Thyroid gland (tissue), 4 donors: ENCODE results near the gene PLA2G2D. TPM values are rescaled to one million over a fixed set of nuclear protein-coding genes. Genes with fewer than 3 reads are reported as not detected.

Experiments
- DNase-seq, 2 donors: peaks; one replicate each; pipeline ENCODE4 v3.0.0-alpha.2; 2019
- H3K27ac ChIP-seq, 3 donors: fragments of 200-600 bp; sonication (generic); 1 replicate in 2 of 3; 2 replicates in 1 of 3; pipeline ENCODE4 v1.5.1; 2016 to 2019; ENCODE audit warnings: mild to moderate bottlenecking in 1 of 3, moderate library complexity in 1 of 3
- H3K27me3 ChIP-seq: fragments of 200-600 bp; sonication (generic); one replicate; pipeline ENCODE4 v1.5.1; 2019
- H3K36me3 ChIP-seq, 2 donors: fragments of 200-600 bp; sonication (generic); one replicate each; pipeline ENCODE4 v1.5.1; 2016 to 2019
- H3K4me1 ChIP-seq, 2 donors: fragments of 200-600 bp; sonication (generic); one replicate each; pipeline ENCODE4 v1.5.1; 2017 to 2019
- H3K4me3 ChIP-seq, 3 donors: fragments of 200-600 bp; sonication (generic); replicated peaks in 1 of 3; 1 replicate in 2 of 3; 2 replicates in 1 of 3; pipeline ENCODE4 v1.5.1; 2016; ENCODE audit warnings: mild to moderate bottlenecking in 1 of 3
- H3K9me3 ChIP-seq: fragments of 200-600 bp; sonication (generic); one replicate; pipeline ENCODE4 v1.5.1; 2017
- POLR2A ChIP-seq, 2 donors: fragments of 450-650 bp; IDR thresholded peaks; one replicate each; pipeline ENCODE4 v1.6.1; 2017; ENCODE audit warnings: antibody characterized with exemption in 2 of 2, mild to moderate bottlenecking in 2 of 2, moderate library complexity in 1 of 2
- WGBS, 2 donors: methylation state at CpG; one replicate each; pipeline ENCODE4 v1.1.5; 2017; 5-methylcytosine and 5-hydroxymethylcytosine counted together
- intact Hi-C: fragments of 100-400 bp; cut with DNase I; formaldehyde crosslinking; loops from one replicate; pipeline ENCODE4 v1.15.1; 2023
- total RNA-seq, 4 donors: library from RNA; depleted of rRNA; stranded (reverse); fragments of >200 nt; gene quantifications; one replicate each; pipeline ENCODE4 v1.2.3, GENCODE V29; 2016
- TF ChIP-seq, protein P1 (sequence below), 6 experiments: fragments of 200-600 bp in 3 of 6; fragments of 450-650 bp in 3 of 6; sonication (generic) in 3 of 6; IDR thresholded peaks; one replicate each; pipeline ENCODE4 v1.5.1; 2016 to 2019; ENCODE audit warnings: antibody characterized with exemption in 6 of 6, mild to moderate bottlenecking in 2 of 6, inconsistent platforms in 1 of 6, moderate library complexity in 1 of 6

PLA2G2D gene
- total RNA-seq, 4 donors from 2014 or later = not detected

- H3K27me3 ChIP-seq = no peaks in the 10 kb centered on the region
- intact Hi-C loops = no loop called here
- 75 to 78% methylated on average over 7 of the region's 7 CpGs for WGBS, 2 donors
- TF ChIP-seq POLR2A (IDR thresholded peaks at IDR 0.05) = no peak
- TF ChIP-seq, protein P1, sequence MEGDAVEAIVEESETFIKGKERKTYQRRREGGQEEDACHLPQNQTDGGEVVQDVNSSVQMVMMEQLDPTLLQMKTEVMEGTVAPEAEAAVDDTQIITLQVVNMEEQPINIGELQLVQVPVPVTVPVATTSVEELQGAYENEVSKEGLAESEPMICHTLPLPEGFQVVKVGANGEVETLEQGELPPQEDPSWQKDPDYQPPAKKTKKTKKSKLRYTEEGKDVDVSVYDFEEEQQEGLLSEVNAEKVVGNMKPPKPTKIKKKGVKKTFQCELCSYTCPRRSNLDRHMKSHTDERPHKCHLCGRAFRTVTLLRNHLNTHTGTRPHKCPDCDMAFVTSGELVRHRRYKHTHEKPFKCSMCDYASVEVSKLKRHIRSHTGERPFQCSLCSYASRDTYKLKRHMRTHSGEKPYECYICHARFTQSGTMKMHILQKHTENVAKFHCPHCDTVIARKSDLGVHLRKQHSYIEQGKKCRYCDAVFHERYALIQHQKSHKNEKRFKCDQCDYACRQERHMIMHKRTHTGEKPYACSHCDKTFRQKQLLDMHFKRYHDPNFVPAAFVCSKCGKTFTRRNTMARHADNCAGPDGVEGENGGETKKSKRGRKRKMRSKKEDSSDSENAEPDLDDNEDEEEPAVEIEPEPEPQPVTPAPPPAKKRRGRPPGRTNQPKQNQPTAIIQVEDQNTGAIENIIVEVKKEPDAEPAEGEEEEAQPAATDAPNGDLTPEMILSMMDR (IDR thresholded peaks at IDR 0.05) = no peak
- no peaks in the 10 kb centered on the region for H3K36me3 ChIP-seq
- H3K4me3 ChIP-seq = no peak overlapping the region
- H3K4me1 ChIP-seq = no peaks in the 10 kb centered on the region
- no peaks in the 10 kb centered on the region for H3K9me3 ChIP-seq
- no peak for DNase-seq
- no peak overlapping the region for H3K27ac ChIP-seq
These were observed 5.2 kb upstream of the PLA2G2D start for GRCh38 chr1:20124456-20125057.

GRCh38 chr1:20123722-20124455 is 4.6 kb upstream of the PLA2G2D start:
- no peaks in the 10 kb centered on the region for H3K36me3 ChIP-seq
- no peak for TF ChIP-seq POLR2A (IDR thresholded peaks at IDR 0.05)
- TF ChIP-seq, protein P1 (IDR thresholded peaks at IDR 0.05) = no peak
- no peak overlapping the region for H3K27ac ChIP-seq
- H3K4me1 ChIP-seq = no peaks in the 10 kb centered on the region
- H3K9me3 ChIP-seq = no peaks in the 10 kb centered on the region
- WGBS, 2 donors = 60 to 67% methylated on average over 10 of the region's 10 CpGs
- no peak for DNase-seq
- no peaks in the 10 kb centered on the region for H3K27me3 ChIP-seq
- H3K4me3 ChIP-seq = no peak overlapping the region
- intact Hi-C loops = no loop called here

GRCh38 chr1:20120796-20121195 is 1.5 kb upstream of the PLA2G2D start:
- Histone ChIP-seq H3K36me3 (no peaks in the 10 kb centered on the region), H3K9me3 (no peaks in the 10 kb centered on the region), H3K4me3 (no peak overlapping the region), H3K27ac (no peak overlapping the region), H3K27me3 (no peaks in the 10 kb centered on the region), H3K4me1 (no peaks in the 10 kb centered on the region)
- intact Hi-C loops = no loop called here
- TF ChIP-seq POLR2A (IDR thresholded peaks at IDR 0.05) = no peak
- TF ChIP-seq, protein P1 (IDR thresholded peaks at IDR 0.05) = no peak
- 91 to 96% methylated on average over 4 of the region's 4 CpGs for WGBS, 2 donors
- no peak for DNase-seq

GRCh38 chr1:20117236-20117635 is 2.1 kb downstream of the PLA2G2D start:
- no peak for DNase-seq
- H3K4me3 ChIP-seq = no peak overlapping the region
- H3K4me1 ChIP-seq = no peaks in the 10 kb centered on the region
- H3K36me3 ChIP-seq = no peaks in the 10 kb centered on the region
- TF ChIP-seq, protein P1 (IDR thresholded peaks at IDR 0.05) = no peak
- TF ChIP-seq POLR2A (IDR thresholded peaks at IDR 0.05) = no peak
- no peaks in the 10 kb centered on the region for H3K9me3 ChIP-seq
- intact Hi-C loops = no loop called here
- H3K27ac ChIP-seq = no peak overlapping the region
- H3K27me3 ChIP-seq = no peaks in the 10 kb centered on the region

DNA sequence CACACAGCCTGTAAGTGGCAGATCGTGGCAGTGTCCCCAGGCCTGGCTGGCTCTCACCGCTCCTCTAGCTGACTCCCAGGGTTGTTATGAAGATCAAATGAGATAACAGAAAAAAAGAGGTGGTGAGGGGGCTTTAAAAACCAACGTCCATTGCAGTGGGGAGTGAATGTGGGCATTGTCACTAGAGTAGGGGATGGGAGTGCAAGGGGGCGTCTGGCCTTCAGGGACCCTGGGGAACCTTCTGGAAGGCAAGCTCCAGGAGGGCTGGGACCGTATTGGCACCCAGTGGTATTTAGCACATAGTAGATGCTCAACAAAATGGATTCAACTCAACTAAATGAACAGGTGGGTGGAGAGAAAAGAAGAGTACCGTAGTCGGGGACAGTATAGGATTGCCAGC is 3.4 kb downstream of the PLA2G2D start:
- no peak for DNase-seq
- Histone ChIP-seq H3K4me3 (no peak overlapping the region), H3K27me3 (no peaks in the 10 kb centered on the region), H3K9me3 (no peaks in the 10 kb centered on the region), H3K27ac (no peak overlapping the region), H3K4me1 (no peaks in the 10 kb centered on the region), H3K36me3 (no peaks in the 10 kb centered on the region)
- intact Hi-C loops = no loop called here
- no peak for TF ChIP-seq POLR2A (IDR thresholded peaks at IDR 0.05)
- TF ChIP-seq, protein P1 (IDR thresholded peaks at IDR 0.05) = no peak
- 82 to 84% methylated on average over 7 of the region's 7 CpGs for WGBS, 2 donors
